Hepatocyte (in vitro differentiated cells): ENCODE data around the gene JAG2. TPM values are rescaled to one million over a fixed set of nuclear protein-coding genes. Genes with fewer than 3 reads are reported as not detected.
A peak's percentile ranks its signal among the peaks of the same experiment; 100 is the strongest.

Source experiments
- DNase-seq: peaks from one replicate; pipeline ENCODE4 v3.0.0-alpha.2; 2016; ENCODE audit warnings: low spot score
- H2AFZ ChIP-seq: fragments of 200-600 bp; sonication (generic); 2 replicates; pipeline ENCODE4 v1.6.0; 2016; ENCODE audit warnings: antibody characterized with exemption, mild to moderate bottlenecking
- H3K27ac ChIP-seq: fragments of 200-600 bp; sonication (generic); 2 replicates; pipeline ENCODE4 v1.5.1; 2016; ENCODE audit warnings: mild to moderate bottlenecking
- H3K27me3 ChIP-seq: fragments of 200-600 bp; sonication (generic); 2 replicates; pipeline ENCODE4 v1.6.1; 2016
- H3K36me3 ChIP-seq: fragments of 200-600 bp; sonication (generic); replicated peaks from 2 replicates; pipeline ENCODE4 v1.5.1; 2016; ENCODE audit warnings: low read depth; ENCODE audit not compliant: insufficient read depth
- H3K4me1 ChIP-seq: fragments of 200-600 bp; sonication (generic); 2 replicates; pipeline ENCODE4 v1.5.1; 2016; ENCODE audit warnings: mild to moderate bottlenecking, moderate library complexity; ENCODE audit not compliant: insufficient read depth
- H3K4me2 ChIP-seq: fragments of 200-600 bp; sonication (generic); 2 replicates; pipeline ENCODE4 v1.6.0; 2016
- H3K4me3 ChIP-seq: fragments of 200-600 bp; sonication (generic); 2 replicates; pipeline ENCODE4 v1.5.1; 2016; ENCODE audit warnings: mild to moderate bottlenecking
- H3K79me2 ChIP-seq: fragments of 200-600 bp; sonication (generic); 2 replicates; pipeline ENCODE4 v1.6.0; 2017; ENCODE audit warnings: mild to moderate bottlenecking
- H3K9me2 ChIP-seq: fragments of 200-600 bp; sonication (generic); replicated peaks from 2 replicates; pipeline ENCODE4 v1.6.0; 2017; ENCODE audit warnings: mild to moderate bottlenecking; ENCODE audit not compliant: insufficient read depth
- H3K9me3 ChIP-seq: fragments of 200-600 bp; sonication (generic); 2 replicates; pipeline ENCODE4 v1.5.1; 2016; ENCODE audit warnings: low read depth, mild to moderate bottlenecking
- H4K20me1 ChIP-seq: fragments of 200-600 bp; sonication (generic); 2 replicates; pipeline ENCODE4 v1.6.0; 2016; ENCODE audit warnings: mild to moderate bottlenecking; ENCODE audit not compliant: insufficient read depth, poor library complexity, severe bottlenecking
- CTCF ChIP-seq: fragments of 200-600 bp; sonication (generic); IDR thresholded peaks from 2 replicates; pipeline ENCODE4 v1.5.1; 2016; ENCODE audit warnings: antibody characterized with exemption, mild to moderate bottlenecking; ENCODE audit not compliant: poor library complexity
- EZH2 ChIP-seq: fragments of 200-600 bp; sonication (generic); IDR thresholded peaks from 2 replicates; pipeline ENCODE4 v1.6.1; 2016; ENCODE audit warnings: antibody characterized with exemption, mild to moderate bottlenecking, borderline replicate concordance
- EZH2phosphoT487 ChIP-seq: fragments of 200-600 bp; sonication (generic); IDR thresholded peaks from one replicate; pipeline ENCODE4 v1.6.1; 2018; ENCODE audit warnings: antibody characterized with exemption, mild to moderate bottlenecking, low read depth, moderate library complexity; ENCODE audit not compliant: unreplicated experiment, severe bottlenecking
- WGBS: methylation state at CpG from one replicate; pipeline ENCODE4 v1.1.6; 2016; ENCODE audit warnings: low lambda C conversion rate; ENCODE audit errors: missing lambda C conversion rate; 5-methylcytosine and 5-hydroxymethylcytosine counted together
- polyA plus RNA-seq: library from polyadenylated mRNA; unstranded; fragments of >200 nt; fragmentation: Nextera tagmentation; extraction: Ambion mirVana; gene quantifications from 2 replicates; pipeline ENCODE4 v1.2.1, GENCODE V29; 2016
- total RNA-seq: library from RNA; depleted of rRNA; stranded (reverse); fragments of >200 nt; gene quantifications from 2 replicates; pipeline ENCODE4 v1.2.3, GENCODE V29; 2014

JAG2 gene
- total and polyA plus RNA-seq, 2 experiments from 2014 or later = 4.1 to 6.1 TPM

GRCh38 chr14:105196265-105196960, 27.8 kb upstream of the JAG2 start:
- no peak overlapping the region for H3K4me3 ChIP-seq
- no peaks in the 10 kb centered on the region for H4K20me1 ChIP-seq
- no peaks in the 10 kb centered on the region for H3K9me3 ChIP-seq
- no peak for DNase-seq
- no peaks in the 10 kb centered on the region for H3K79me2 ChIP-seq
- no peak overlapping the region for H3K27ac ChIP-seq
- WGBS = 5% methylated on average over 31 of the region's 58 CpGs
- H3K4me1 ChIP-seq = peaks cover 35% of the 10 kb centered on the region
- no peaks in the 10 kb centered on the region for H3K9me2 ChIP-seq
- no peaks in the 10 kb centered on the region for H3K36me3 ChIP-seq
- peak overlapping the region; percentile 77 for H3K4me2 ChIP-seq
- H3K27me3 ChIP-seq = peaks cover 37% of the 10 kb centered on the region
- H2AFZ ChIP-seq = peak overlapping the region; percentile 49
- TF ChIP-seq EZH2 = no peak
- TF ChIP-seq EZH2phosphoT487 = no peak
- TF ChIP-seq CTCF = no peak

DNA sequence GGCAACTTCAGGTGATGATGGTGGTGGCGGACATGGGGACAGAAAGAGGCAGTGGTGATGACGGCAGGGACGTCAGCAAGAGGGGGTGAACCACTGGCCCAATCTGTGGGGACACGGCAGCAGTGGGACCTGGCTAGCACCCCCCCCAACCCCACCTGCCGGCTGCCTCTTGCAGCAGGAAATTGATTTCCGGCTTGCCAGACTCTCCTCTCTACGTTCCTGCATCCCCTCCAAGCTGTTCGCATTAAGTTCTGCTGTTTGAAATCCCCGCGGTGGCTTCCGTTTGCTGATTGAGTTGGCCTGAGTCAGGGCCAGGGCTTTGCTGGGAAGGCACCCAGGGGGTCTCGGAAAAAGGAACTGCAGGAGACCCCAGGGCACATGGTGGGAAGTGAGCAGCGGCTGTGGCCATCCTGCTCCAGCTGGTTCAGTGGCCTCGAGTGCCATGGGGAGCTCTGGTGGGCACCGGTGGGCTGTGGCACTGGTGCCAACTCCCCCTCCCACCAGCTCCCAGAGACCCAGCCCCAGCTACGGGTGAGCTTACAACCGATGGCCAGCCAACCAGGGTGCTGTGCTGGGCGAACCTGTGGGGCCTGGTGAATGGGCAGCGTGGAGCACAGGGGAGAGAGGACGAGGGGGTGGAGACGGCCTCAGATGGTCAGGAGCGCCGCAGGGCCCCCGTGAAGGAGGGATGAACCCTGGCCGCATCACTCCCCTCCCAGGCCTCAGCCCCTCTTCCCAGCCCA, 27.1 kb upstream of the JAG2 start:
- Histone ChIP-seq H3K36me3 (no peaks in the 10 kb centered on the region), H3K4me2 (peak overlapping the region; percentile 77), H3K79me2 (no peaks in the 10 kb centered on the region), H3K9me2 (no peaks in the 10 kb centered on the region), H4K20me1 (no peaks in the 10 kb centered on the region), H3K27me3 (peaks cover 37% of the 10 kb centered on the region), H3K9me3 (no peaks in the 10 kb centered on the region), H3K27ac (no peak overlapping the region), H3K4me1 (peaks cover 35% of the 10 kb centered on the region), H3K4me3 (no peak overlapping the region), H2AFZ (no peak overlapping the region)
- 64% methylated on average over 23 of the region's 25 CpGs for WGBS
- TF ChIP-seq EZH2phosphoT487 = no peak
- no peak for DNase-seq

- DNase-seq = no peak
- H3K4me3 ChIP-seq = no peak overlapping the region
- no peaks in the 10 kb centered on the region for H4K20me1 ChIP-seq
- no peaks in the 10 kb centered on the region for H3K9me3 ChIP-seq
- H3K27me3 ChIP-seq = peaks cover 37% of the 10 kb centered on the region
- TF ChIP-seq CTCF = no peak
- TF ChIP-seq EZH2 = no peak
- TF ChIP-seq EZH2phosphoT487 = no peak
- H3K79me2 ChIP-seq = no peaks in the 10 kb centered on the region
- H2AFZ ChIP-seq = no peak overlapping the region
- H3K27ac ChIP-seq = no peak overlapping the region
- H3K4me2 ChIP-seq = no peak overlapping the region
- no peaks in the 10 kb centered on the region for H3K36me3 ChIP-seq
- WGBS = 79% methylated on average over 6 of the region's 10 CpGs
- no peaks in the 10 kb centered on the region for H3K9me2 ChIP-seq
- H3K4me1 ChIP-seq = peaks cover 35% of the 10 kb centered on the region
Observed at GRCh38 chr14:105195051-105195450, 26.5 kb upstream of the JAG2 start.
